GM12864 (cell line): ENCODE measurements around the gene NCR3LG1.

ENCODE experiments used
- DNase-seq: peaks from one replicate; pipeline ENCODE4 v3.0.0-alpha.2; 2011; ENCODE audit warnings: low read depth
- H3K4me3 ChIP-seq: 2 replicates; pipeline ENCODE4 v1.5.1; 2011; ENCODE audit warnings: mild to moderate bottlenecking, low read depth, low read length, control low read depth
- CTCF ChIP-seq: IDR thresholded peaks from 2 replicates; pipeline ENCODE4 v1.5.1; 2011; ENCODE audit warnings: low read depth, mild to moderate bottlenecking, moderate library complexity, low read length, control low read depth, inconsistent platforms; ENCODE audit errors: missing control alignments

NCR3LG1 gene

GRCh38 chr11:17408641-17409040, 57.0 kb downstream of the NCR3LG1 start:
- TF ChIP-seq CTCF, result no peak
- no peak overlapping the region for H3K4me3 ChIP-seq
- no peak for DNase-seq

GRCh38 chr11:17410606-17411379, 59.2 kb downstream of the NCR3LG1 start:
- no peak for DNase-seq
- no peak for TF ChIP-seq CTCF
- no peak overlapping the region for H3K4me3 ChIP-seq

- no peak for TF ChIP-seq CTCF
- DNase-seq, result no peak
- H3K4me3 ChIP-seq, result no peak overlapping the region
Measured at GRCh38 chr11:17411418-17411817, 59.8 kb downstream of the NCR3LG1 start.

- no peak overlapping the region for H3K4me3 ChIP-seq
- no peak for TF ChIP-seq CTCF
- no peak for DNase-seq
Measured at GRCh38 chr11:17412488-17413180, 61.0 kb downstream of the NCR3LG1 start.

- H3K4me3 ChIP-seq, result no peak overlapping the region
- DNase-seq, result no peak
- no peak for TF ChIP-seq CTCF
Measured at GRCh38 chr11:17413414-17414316, 62.1 kb downstream of the NCR3LG1 start.

- no peak overlapping the region for H3K4me3 ChIP-seq
- no peak for TF ChIP-seq CTCF
- DNase-seq, result no peak
Measured at GRCh38 chr11:17414317-17414737, 62.7 kb downstream of the NCR3LG1 start.
